Measurements from ENCODE around the gene SMIM13.

DNA sequence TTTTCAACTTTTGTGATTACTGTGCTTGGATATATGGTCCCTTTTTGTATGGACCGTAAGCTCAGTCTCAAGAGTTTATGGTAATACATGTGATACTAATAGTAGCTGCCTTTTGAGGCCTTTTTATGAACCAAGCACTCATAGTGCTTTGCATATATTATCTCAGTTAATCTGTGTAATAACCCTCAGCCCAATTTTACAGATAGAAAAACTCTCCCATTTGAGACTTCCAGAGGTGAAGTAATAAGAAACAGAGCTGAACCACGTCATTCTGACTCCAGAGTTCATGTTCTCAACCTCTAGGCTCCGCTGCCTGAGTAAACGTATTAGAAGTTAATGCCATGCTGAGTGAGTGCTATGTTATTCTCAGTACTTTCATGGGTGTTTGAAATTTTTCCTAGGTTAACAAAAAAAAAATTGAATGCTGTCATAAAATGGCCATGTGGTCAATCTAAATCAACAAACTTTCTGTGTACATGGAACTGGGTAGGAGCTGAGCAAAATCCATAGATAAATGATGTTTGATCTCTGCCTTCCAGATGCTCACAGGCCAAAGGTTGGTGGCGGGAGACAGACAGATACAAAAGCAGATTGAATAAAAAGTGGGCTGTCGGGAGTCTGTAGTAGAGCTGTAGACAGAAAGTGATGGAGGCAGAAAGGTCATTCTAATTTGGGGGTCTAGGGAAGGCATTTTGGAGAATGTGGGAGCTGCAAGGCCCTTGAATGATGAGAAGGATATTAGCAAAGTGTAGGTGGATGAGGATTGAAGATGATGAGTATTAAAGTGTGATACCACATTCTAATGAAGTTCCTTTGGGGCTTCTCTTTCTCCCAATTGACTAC, 26.9 kb upstream of the SMIM13 start:
- TF ChIP-seq CTCF (IDR thresholded peaks at IDR 0.05; ENCODE audit: insufficient read depth, low read depth, low read length): no peak
- TF ChIP-seq EZH2 (IDR thresholded peaks at IDR 0.05; ENCODE audit: insufficient read depth, low read length): no peak
